ENCODE measurements around the gene HM13. TPM values are rescaled to one million over a fixed set of nuclear protein-coding genes. Genes with fewer than 3 reads are reported as not detected.
"Not testable (repeated sequence)": the region's sequence is repeated elsewhere in the genome, so short reads cannot be mapped to it uniquely, and the experiment has no call there.

HM13 gene, protein sequence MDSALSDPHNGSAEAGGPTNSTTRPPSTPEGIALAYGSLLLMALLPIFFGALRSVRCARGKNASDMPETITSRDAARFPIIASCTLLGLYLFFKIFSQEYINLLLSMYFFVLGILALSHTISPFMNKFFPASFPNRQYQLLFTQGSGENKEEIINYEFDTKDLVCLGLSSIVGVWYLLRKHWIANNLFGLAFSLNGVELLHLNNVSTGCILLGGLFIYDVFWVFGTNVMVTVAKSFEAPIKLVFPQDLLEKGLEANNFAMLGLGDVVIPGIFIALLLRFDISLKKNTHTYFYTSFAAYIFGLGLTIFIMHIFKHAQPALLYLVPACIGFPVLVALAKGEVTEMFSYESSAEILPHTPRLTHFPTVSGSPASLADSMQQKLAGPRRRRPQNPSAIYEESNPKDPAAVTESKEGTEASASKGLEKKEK
- 169 TPM for total RNA-seq
- long read RNA-seq, transcript HM13-202 (12 exons, 1,606 nt) = major isoform, 263 of 352 reads
- long read RNA-seq, transcript HM13-201 (13 exons, 1,809 nt) = minor isoform, 6 of 352 reads
- long read RNA-seq, transcript HM13-224 (3 exons, 3,932 nt) = minor isoform, 11 of 352 reads
- long read RNA-seq, partial matches to known transcripts = 16 of 352 reads
- long read RNA-seq, other reads (novel, unspliced or antisense) = 50 of 352 reads

DNA sequence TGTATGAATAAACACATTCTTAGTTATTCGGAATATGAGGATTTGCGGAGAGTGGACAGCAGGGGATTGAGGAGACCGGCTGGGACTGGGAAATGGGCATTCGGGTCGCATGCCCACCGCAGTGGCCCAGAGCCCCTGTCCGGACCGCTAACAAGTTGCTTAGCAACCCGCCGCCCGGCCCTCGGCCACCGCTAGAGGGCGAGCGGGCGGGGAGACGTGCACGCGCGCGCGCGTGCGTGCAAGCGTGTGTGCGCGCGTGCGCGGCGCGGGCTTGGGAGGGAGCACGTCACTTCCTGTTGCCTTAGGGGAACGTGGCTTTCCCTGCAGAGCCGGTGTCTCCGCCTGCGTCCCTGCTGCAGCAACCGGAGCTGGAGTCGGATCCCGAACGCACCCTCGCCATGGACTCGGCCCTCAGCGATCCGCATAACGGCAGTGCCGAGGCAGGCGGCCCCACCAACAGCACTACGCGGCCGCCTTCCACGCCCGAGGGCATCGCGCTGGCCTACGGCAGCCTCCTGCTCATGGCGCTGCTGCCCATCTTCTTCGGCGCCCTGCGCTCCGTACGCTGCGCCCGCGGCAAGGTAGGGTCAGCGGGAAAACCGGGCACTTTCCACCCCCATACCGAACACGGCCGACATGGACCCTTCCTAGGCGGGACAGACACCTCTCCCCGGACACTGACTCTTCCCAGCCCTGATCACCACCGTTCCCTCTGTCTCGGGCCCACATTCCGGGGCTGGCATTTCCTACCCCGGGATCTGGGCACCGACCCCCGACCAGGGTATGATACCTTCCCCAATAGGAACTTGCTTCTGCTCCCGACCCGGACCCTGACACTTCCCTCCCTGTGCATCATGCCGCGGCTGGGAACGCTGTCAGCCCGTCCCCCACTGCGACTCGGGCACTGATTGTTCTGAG lies at the start of gene HM13:
Gene HM13, plus strand, starts transcription at position 289 of the 918 bp plus-strand sequence. Its CDS starts 110 bp downstream, at position 399.
- peak within 1 kb of the TSS; percentile 75 for H3K27ac ChIP-seq
- TF ChIP-seq, protein P1, sequence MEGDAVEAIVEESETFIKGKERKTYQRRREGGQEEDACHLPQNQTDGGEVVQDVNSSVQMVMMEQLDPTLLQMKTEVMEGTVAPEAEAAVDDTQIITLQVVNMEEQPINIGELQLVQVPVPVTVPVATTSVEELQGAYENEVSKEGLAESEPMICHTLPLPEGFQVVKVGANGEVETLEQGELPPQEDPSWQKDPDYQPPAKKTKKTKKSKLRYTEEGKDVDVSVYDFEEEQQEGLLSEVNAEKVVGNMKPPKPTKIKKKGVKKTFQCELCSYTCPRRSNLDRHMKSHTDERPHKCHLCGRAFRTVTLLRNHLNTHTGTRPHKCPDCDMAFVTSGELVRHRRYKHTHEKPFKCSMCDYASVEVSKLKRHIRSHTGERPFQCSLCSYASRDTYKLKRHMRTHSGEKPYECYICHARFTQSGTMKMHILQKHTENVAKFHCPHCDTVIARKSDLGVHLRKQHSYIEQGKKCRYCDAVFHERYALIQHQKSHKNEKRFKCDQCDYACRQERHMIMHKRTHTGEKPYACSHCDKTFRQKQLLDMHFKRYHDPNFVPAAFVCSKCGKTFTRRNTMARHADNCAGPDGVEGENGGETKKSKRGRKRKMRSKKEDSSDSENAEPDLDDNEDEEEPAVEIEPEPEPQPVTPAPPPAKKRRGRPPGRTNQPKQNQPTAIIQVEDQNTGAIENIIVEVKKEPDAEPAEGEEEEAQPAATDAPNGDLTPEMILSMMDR (IDR thresholded peaks at IDR 0.05) = peak; percentile 97
- H3K4me3 ChIP-seq = peak within 1 kb of the TSS; percentile 66
- intact Hi-C loops (cut with DNase I) = no loop called here
- no peaks in the 10 kb centered on the region for H3K9me3 ChIP-seq
- no peaks in the 10 kb centered on the region for H3K27me3 ChIP-seq
- peaks cover 26% of the 10 kb centered on the region for H3K4me1 ChIP-seq
- DNase-seq (peak; percentile 95), ATAC-seq (peak; percentile 99)
- H3K36me3 ChIP-seq = no peaks in the 10 kb centered on the region

DNA sequence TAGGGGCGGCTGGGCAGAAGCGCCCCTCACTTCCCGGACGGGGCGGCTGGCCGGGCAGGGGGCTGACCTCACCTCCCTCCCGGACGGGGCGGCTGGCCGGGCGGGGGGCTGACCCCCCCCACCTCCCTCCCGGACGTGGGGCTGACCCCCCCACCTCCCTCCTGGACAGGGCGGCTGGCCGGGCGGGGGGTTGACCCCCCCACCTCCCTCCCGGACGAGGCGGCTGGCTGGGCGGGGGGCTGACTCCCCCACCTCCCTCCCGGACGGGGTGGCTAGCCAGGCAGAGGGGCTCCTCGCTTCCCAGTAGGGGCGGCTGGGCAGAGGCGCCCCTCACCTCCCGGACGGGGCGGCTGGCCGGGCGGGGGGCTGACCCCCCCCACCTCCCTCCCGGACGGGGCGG lies 43.3 kb upstream of the HM13 start:
- H3K4me3 ChIP-seq; H3K36me3 ChIP-seq; DNase-seq; H3K27ac ChIP-seq; ATAC-seq; intact Hi-C loops (cut with DNase I); H3K9me3 ChIP-seq: not testable (repeated sequence)
- Histone ChIP-seq H3K4me1 (peaks cover 14% of the 10 kb centered on the region), H3K27me3 (peaks cover 10% of the 10 kb centered on the region)

DNA sequence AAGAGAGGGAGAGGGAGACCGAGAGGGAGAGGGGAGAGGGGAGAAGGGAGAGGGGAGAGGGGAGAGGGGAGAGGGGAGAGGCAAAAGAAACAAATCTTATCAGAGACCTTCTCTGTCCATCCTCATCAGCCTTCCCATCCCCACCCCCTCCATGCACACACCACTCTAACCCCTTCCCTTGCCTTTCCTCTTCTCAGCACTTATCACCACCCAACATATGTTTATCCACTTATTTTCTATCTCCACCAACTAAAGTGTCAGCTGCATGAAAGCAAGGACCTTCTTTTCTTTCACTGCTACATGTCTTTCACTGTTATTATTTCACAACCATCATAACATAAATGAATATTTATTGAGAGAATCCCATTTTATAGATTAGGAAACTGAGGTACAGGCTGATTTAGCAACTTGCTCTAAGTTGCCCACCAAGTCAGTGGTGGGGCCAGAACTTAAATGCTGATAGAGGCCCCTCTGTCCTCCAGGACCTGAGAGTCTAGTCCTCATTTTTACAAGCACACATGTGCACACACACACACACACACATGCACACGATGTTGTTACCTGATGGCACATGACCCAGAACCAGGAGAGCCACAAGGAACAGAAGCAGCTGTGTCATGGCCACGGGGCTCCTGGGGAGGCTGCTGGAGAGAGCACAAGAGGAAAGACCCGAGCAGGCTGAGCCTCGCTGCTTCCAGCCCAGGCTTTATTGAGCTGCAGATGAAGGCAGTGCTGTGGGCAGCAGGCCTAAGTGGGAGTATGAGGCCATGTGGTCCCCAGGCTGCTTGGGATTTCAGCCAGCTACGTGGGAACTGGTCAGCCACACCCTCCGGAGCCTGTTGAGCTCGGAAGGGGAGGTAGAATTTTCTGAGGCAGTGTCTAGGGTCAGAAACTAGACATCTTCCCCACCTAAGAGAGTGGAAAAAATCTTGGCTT lies 41.6 kb upstream of the HM13 start:
- Histone ChIP-seq H3K4me1 (peaks cover 14% of the 10 kb centered on the region), H3K4me3 (no peak overlapping the region), H3K9me3 (no peaks in the 10 kb centered on the region), H3K27ac (no peak overlapping the region), H3K27me3 (peaks cover 21% of the 10 kb centered on the region), H3K36me3 (no peaks in the 10 kb centered on the region)
- ATAC-seq = no peak
- intact Hi-C loops (cut with DNase I) = no loop called here
- no peak for DNase-seq
- TF ChIP-seq, protein P1 (IDR thresholded peaks at IDR 0.05) = no peak

DNA sequence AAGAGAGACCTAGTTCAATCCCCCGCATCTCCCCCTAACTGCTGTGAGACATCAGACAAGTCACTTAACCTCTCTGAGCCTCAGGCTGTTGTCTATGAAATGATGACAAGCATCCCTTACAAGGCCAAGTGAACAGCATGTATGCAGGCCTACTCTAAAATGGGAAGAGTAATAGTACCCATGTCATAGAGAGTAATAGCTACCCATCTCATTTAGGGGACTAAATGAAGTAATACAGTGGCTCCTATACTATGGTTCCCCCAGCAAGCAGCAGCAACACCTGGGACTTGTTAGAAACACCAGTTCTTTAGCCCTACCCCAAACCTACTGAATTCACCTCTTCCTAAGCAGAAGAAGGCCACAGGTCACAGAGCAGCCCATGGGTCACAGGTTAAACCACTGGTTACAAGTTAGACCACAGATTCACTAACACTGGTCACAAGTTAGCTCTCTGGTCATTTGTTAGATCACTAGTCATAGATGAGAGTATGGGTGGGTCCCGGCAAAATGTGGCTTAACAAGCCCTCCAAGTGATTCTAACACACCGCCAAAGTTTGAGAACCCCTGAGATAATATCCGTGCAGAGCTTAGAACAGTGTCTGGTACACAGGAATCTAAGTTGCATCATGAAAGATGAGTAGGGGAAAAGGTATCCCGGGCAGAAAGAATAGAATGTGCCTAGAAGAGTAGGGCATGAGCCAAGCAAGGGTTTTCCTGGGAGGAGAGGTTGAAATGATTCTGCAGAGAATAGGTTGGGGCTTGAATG lies 40.7 kb upstream of the HM13 start:
- H3K27ac ChIP-seq = no peak overlapping the region
- intact Hi-C loops (cut with DNase I) = no loop called here
- DNase-seq = no peak

DNA sequence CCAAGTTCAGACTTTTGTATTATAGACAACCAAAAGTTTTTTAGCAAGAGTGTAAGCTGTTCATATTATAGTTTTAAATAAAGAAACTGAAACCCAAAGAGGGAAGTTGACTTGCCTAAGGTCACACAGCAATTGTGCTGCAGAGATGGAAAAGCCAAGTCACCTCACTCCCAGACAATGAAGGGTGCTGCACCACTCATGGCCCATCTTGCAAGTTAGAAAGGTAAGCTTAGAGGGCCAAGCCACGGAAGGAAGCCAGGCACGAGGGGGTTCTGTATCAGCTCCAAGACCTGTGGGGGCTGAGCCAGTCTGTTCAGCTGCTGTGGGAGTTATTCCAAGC lies 40.2 kb upstream of the HM13 start:
- TF ChIP-seq, protein P1 (IDR thresholded peaks at IDR 0.05) = no peak
- Histone ChIP-seq H3K27ac (no peak overlapping the region), H3K9me3 (no peaks in the 10 kb centered on the region), H3K27me3 (peaks cover 21% of the 10 kb centered on the region), H3K4me1 (peaks cover 14% of the 10 kb centered on the region), H3K36me3 (no peaks in the 10 kb centered on the region), H3K4me3 (no peak overlapping the region)
- ATAC-seq (peak; percentile 29), DNase-seq (no peak)
- intact Hi-C loops (cut with DNase I) = no loop called here

More for the DNA sequence above, 40.7 kb upstream of the HM13 start:
- TF ChIP-seq, protein P1 (IDR thresholded peaks at IDR 0.05) = no peak
- Histone ChIP-seq H3K9me3 (no peaks in the 10 kb centered on the region), H3K4me3 (no peak overlapping the region), H3K36me3 (no peaks in the 10 kb centered on the region), H3K27me3 (peaks cover 21% of the 10 kb centered on the region), H3K4me1 (peaks cover 14% of the 10 kb centered on the region)
- ATAC-seq = no peak

Measured in upper lobe of right lung (tissue), 1 donor.